ENCODE data around the gene ALDH2. TPM values are rescaled to one million over a fixed set of nuclear protein-coding genes. Genes with fewer than 3 reads are reported as not detected.

ALDH2 gene
- total RNA-seq, 4 donors from 2014 or later = 102 to 239 (median 162) TPM

- H3K4me3 ChIP-seq = no peak overlapping the region
- in situ Hi-C loops (cut with MboI; ENCODE audit: low pct_ligation_motif_present in 1 of 4, low pct_unique_long_range_greater_than_20kb in 1 of 4, low sequenced_read_pairs in 3 of 4) = no loop called here
- intact Hi-C loops (cut with DNase I; ENCODE audit: low total_unique reads) = no loop called here
- peaks cover 0 to 85% (median 41%) of the 10 kb centered on the region in 4 donors for H3K36me3 ChIP-seq
- no peaks in the 10 kb centered on the region for H3K4me1 ChIP-seq
- no peak for TF ChIP-seq POLR2AphosphoS5 (IDR thresholded peaks at IDR 0.05)
- no peak for TF ChIP-seq CTCF (IDR thresholded peaks at IDR 0.05)
- no peak for TF ChIP-seq EP300 (IDR thresholded peaks at IDR 0.05; ENCODE audit: low read depth)
- TF ChIP-seq POLR2A (IDR thresholded peaks at IDR 0.05) = no peak
- H3K27ac ChIP-seq = no peak overlapping the region
- DNase-seq = no peak
- no peaks in the 10 kb centered on the region for H3K27me3 ChIP-seq
- 82% methylated on average over 4 of the region's 4 CpGs; no CpG with 5 or more reads in 1 of the 2 donors for WGBS, 2 donors (ENCODE audit: low coverage in 1 of 2)
- no peaks in the 10 kb centered on the region for H3K9me3 ChIP-seq
These were observed 31.4 kb downstream of the ALDH2 start for GRCh38 chr12:111798182-111798581.

GRCh38 chr12:111799758-111800157 is 33.0 kb downstream of the ALDH2 start:
- no peaks in the 10 kb centered on the region for H3K27me3 ChIP-seq
- H3K36me3 ChIP-seq = peaks cover 0 to 82% (median 41%) of the 10 kb centered on the region in 4 donors
- 96% methylated on average over 9 of the region's 9 CpGs; no CpG with 5 or more reads in 1 of the 2 donors for WGBS, 2 donors (ENCODE audit: low coverage in 1 of 2)
- in situ Hi-C loops (cut with MboI; ENCODE audit: low pct_ligation_motif_present in 1 of 4, low pct_unique_long_range_greater_than_20kb in 1 of 4, low sequenced_read_pairs in 3 of 4) = loop anchor here in 3 of 4 donors (10.0 kb wide), 1 partner anchor 45 kb away; no protein-coding TSS in a partner anchor
- H3K9me3 ChIP-seq = no peaks in the 10 kb centered on the region
- H3K4me1 ChIP-seq = no peaks in the 10 kb centered on the region
- no peak overlapping the region for H3K4me3 ChIP-seq
- TF ChIP-seq POLR2AphosphoS5 (IDR thresholded peaks at IDR 0.05) (no peak), CTCF (IDR thresholded peaks at IDR 0.05) (no peak), EP300 (IDR thresholded peaks at IDR 0.05; ENCODE audit: low read depth) (no peak), POLR2A (IDR thresholded peaks at IDR 0.05) (no peak)
- DNase-seq = no peak
- H3K27ac ChIP-seq = no peak overlapping the region
- intact Hi-C loops (cut with DNase I; ENCODE audit: low total_unique reads) = no loop called here

GRCh38 chr12:111803038-111803626 is 36.4 kb downstream of the ALDH2 start:
- Histone ChIP-seq H3K4me3 (no peak overlapping the region), H3K9me3 (no peaks in the 10 kb centered on the region), H3K4me1 (peaks cover 0 to 9% (median 0%) of the 10 kb centered on the region in 4 donors), H3K27ac (no peak overlapping the region), H3K27me3 (no peaks in the 10 kb centered on the region), H3K36me3 (peaks cover 0 to 67% (median 31%) of the 10 kb centered on the region in 4 donors)
- no peak for TF ChIP-seq CTCF (IDR thresholded peaks at IDR 0.05)
- TF ChIP-seq POLR2A (IDR thresholded peaks at IDR 0.05) = no peak
- TF ChIP-seq POLR2AphosphoS5 (IDR thresholded peaks at IDR 0.05) = no peak
- no peak for TF ChIP-seq EP300 (IDR thresholded peaks at IDR 0.05; ENCODE audit: low read depth)
- in situ Hi-C loops (cut with MboI; ENCODE audit: low pct_ligation_motif_present in 1 of 4, low pct_unique_long_range_greater_than_20kb in 1 of 4, low sequenced_read_pairs in 3 of 4) (loop anchor here in 3 of 4 donors (10.0 kb wide), 1 partner anchor 48 kb away; no protein-coding TSS in a partner anchor), intact Hi-C loops (cut with DNase I; ENCODE audit: low total_unique reads) (no loop called here)
- DNase-seq = no peak
- WGBS, 2 donors (ENCODE audit: low coverage in 1 of 2) = 81 to 89% methylated on average over 3 to 6 of the region's 6 CpGs

- 89% methylated on average over 8 of the region's 8 CpGs; no CpG with 5 or more reads in 1 of the 2 donors for WGBS, 2 donors (ENCODE audit: low coverage in 1 of 2)
- Histone ChIP-seq H3K4me1 (peaks cover 0 to 9% (median 0%) of the 10 kb centered on the region in 4 donors), H3K4me3 (no peak overlapping the region), H3K27ac (no peak overlapping the region), H3K27me3 (no peaks in the 10 kb centered on the region), H3K36me3 (peaks cover 0 to 68% (median 31%) of the 10 kb centered on the region in 4 donors), H3K9me3 (no peaks in the 10 kb centered on the region)
- no peak for DNase-seq
- in situ Hi-C loops (cut with MboI; ENCODE audit: low pct_ligation_motif_present in 1 of 4, low pct_unique_long_range_greater_than_20kb in 1 of 4, low sequenced_read_pairs in 3 of 4) = loop anchor here in 3 of 4 donors (10.0 kb wide), 1 partner anchor 49 kb away; no protein-coding TSS in a partner anchor
- TF ChIP-seq EP300 (IDR thresholded peaks at IDR 0.05; ENCODE audit: low read depth) (no peak), CTCF (IDR thresholded peaks at IDR 0.05) (no peak), POLR2A (IDR thresholded peaks at IDR 0.05) (no peak), POLR2AphosphoS5 (IDR thresholded peaks at IDR 0.05) (no peak)
- intact Hi-C loops (cut with DNase I; ENCODE audit: low total_unique reads) = no loop called here
These were observed 37.1 kb downstream of the ALDH2 start for GRCh38 chr12:111803851-111804250.

Data from transverse colon (tissue), 4 donors.